HCEC 1CT (cell line): ENCODE measurements around the gene PHACTR2.
"Not testable (repeated sequence)": the region's sequence is repeated elsewhere in the genome, so short reads cannot be mapped to it uniquely, and the experiment has no call there.

ENCODE experiments used
- DNase-seq: peaks from one replicate; pipeline ENCODE4 v3.0.0-alpha.2; 2017

The PHACTR2 gene

DNA sequence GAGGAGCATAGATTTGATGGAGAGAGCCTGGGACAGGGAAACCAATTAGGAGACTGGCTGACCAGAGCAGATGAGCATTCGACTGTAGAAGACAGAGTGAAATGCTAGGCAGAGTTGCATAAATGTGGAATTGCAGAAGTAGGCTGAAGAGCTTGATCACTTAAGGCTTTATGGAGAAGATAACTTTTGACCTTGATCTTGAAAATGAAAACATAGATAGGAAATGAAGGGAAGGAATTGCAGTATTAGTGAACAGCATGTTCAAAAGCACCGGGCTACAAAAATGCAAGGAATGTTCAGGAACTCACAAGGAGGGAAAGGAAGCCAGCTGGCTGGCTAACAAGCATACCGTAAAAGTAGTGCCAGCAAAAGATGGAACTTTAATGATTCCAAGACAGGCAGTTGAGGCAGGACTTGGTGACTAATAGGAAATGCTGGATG is 144.8 kb downstream of the PHACTR2 start:
- DNase-seq = peak; percentile 6

- DNase-seq = no peak
Measured at GRCh38 chr6:143823548-143823947, 145.8 kb downstream of the PHACTR2 start.

DNA sequence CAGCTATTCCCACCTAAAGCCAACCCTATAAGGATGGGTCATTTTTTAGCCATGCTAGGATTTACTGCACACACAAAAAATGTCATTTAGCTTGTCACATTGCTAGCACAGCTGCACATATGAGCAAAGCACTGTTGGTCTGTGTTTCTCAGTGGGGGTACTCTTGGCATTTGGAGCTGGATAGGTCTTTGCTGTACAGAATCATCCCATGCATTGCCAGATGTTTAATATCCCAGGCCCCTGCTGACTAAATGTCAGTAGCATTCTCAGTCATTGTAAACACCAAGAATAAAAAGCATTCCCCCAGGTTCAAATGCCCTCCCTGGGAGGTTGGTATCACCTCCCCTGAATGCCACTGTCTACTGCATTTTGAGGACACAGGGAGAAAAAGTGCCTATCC is 150.8 kb downstream of the PHACTR2 start:
- no peak for DNase-seq

DNA sequence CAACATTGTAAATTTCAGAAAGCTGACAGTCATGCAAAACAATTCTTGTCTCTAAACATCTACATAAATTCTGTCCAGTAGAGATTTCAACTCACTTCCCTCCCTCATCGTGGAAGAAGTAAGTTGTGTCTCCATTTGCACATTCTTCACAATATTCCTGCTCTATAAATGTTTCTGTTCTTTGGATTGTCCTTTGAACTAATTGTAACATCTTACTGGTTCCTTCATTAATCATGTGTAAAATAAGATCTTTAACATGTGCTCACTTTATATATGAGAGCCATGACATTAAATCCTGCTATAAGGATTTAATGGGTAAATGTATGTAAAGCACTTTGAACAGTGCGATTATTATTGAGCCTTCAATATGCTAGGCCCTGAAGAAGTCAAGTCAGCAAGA is 158.4 kb downstream of the PHACTR2 start:
- no peak for DNase-seq

DNA sequence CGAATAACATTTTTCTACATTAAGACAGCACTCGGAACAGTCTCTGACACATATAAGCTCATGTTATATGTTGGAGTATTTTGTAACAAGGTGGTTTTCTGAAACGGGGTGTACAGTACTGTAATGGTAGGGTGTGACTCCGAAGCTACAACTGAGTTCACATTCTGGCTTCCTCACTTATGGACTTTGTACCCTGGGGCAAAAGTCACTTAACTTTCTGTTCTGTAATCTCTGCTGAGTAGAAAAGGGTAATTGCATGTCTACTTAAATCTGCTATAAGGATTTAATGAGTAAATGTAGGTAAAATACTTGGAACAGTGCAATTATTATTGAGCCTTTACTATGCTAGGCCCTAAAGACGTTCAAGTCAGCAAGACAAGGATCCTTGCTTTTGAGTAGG is 160.6 kb downstream of the PHACTR2 start:
- DNase-seq = no peak

- DNase-seq = no peak
Measured at GRCh38 chr6:143839196-143839595, 161.4 kb downstream of the PHACTR2 start.

- DNase-seq = no peak
Measured at GRCh38 chr6:143840595-143841265, 163.0 kb downstream of the PHACTR2 start.

DNA sequence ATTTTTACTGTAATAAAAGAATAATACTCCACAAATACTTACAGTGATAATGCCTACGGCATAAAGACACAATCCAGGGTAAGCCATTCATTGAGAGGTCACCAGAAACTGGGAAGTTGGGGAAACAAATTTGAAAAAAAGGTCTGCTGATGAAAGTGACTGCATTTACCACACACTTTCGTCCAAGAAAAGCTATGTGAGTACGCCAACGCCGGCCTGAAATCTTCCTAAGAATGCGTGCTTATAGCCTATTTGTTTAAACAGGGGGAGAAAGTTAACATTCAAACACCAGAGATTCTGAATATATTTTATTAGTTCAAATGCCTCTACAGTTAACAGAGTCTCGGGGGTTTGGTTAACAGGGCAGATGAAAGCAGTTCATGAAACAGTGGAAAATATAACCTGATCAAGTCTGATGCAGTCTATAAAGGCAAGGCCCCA is 164.7 kb downstream of the PHACTR2 start:
- DNase-seq = peak; percentile 11

- DNase-seq = peak; percentile 95
Measured at GRCh38 chr6:143842902-143843676, 165.3 kb downstream of the PHACTR2 start, which contains the start of gene LTV1. Gene LTV1, plus strand, starts transcription at chr6:143843338. Its CDS starts 140 bp downstream, at chr6:143843478.

GRCh38 chr6:143843677-143843999 is 165.9 kb downstream of the PHACTR2 start:
- no peak for DNase-seq

DNA sequence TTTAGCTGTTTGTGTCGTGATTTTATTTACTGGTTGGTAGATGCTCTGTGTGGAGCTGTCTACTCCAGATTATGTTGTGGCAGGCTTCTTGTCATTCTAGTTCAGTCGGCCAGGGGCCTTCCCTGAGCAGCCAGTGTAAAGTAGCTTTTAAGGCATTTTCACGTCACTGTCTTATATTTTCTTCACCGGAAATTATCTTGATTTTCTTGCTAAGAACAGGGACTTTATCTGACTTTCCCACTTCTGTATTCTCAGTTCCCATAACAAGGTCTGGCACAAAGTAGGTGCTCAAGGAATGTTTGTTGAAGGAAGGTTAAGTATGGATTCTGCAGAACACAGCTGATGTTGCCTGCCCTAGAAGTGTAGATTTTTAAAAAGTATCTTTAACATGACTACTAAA is 166.2 kb downstream of the PHACTR2 start:
- DNase-seq = no peak

DNA sequence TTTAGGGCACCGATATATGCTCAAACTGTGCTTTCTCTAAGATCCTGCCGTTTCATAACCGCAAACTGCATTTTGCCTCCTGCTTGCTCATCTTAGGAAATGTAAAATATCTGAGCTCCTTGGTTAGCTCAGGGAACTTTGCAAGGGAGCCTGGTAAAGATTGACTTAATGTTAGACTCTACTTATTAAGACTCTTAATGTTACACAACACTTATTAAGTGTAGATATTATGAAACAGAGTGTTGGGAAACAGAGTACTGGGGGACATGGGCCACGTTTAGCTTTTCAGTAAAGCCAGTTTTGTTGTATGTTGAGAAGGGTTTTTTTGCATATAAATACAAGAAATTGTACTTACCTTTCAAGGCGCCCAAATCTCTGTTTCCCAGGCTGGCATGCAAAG is 167.3 kb downstream of the PHACTR2 start:
- DNase-seq = no peak

GRCh38 chr6:143851706-143852105 is 173.9 kb downstream of the PHACTR2 start:
- not testable (repeated sequence) for DNase-seq

DNA sequence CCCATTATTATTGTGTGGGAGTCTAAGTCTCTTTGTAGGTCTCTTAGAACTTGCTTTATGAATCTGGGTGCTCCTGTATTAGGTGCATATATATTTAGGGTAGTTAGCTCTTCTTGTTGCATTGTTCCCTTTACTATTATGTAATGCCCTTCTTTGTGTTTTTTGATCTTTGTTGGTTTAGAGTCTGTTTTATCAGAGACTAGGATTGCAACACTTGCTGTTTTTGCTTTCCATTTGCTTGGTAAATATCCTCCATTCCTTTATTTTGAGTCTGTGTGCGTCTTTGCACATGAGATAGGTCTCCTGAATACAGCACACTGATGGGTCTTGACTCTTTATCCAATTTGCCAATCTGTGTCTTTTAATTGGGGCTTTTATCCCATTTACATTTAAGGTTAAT is 177.3 kb downstream of the PHACTR2 start:
- not testable (repeated sequence) for DNase-seq

DNA sequence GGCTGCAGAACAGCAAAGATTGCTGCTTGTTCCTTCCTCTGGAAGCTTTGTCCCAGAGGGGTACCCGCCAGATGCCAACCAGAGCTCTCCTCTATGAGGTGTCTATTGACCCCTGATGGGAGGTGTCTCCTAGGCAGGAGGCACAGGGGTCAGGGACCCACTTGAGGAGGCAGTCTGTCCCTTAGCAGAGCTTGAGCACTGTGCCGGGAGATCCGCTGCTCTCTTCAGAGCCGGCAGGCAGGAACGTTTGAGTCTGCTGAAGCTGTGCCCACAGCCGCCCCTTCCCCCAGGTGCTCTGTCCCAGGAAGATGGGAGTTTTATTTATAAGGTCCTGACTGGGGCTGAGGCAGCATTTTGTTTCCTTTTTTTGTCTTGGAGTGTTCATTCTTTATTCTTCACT is 179.0 kb downstream of the PHACTR2 start:
- DNase-seq = not testable (repeated sequence)

- DNase-seq = no peak
Measured at GRCh38 chr6:143857651-143858050, 179.9 kb downstream of the PHACTR2 start.

GRCh38 chr6:143859891-143860660 is 182.3 kb downstream of the PHACTR2 start:
- no peak for DNase-seq

GRCh38 chr6:143863771-143864170 is 186.0 kb downstream of the PHACTR2 start:
- DNase-seq = no peak

GRCh38 chr6:143864234-143864633 is 186.5 kb downstream of the PHACTR2 start, which contains the start of gene ZC2HC1B:
Gene ZC2HC1B, plus strand, starts transcription at chr6:143864474. Its CDS starts 66 bp downstream, at chr6:143864540.
- no peak for DNase-seq

DNA sequence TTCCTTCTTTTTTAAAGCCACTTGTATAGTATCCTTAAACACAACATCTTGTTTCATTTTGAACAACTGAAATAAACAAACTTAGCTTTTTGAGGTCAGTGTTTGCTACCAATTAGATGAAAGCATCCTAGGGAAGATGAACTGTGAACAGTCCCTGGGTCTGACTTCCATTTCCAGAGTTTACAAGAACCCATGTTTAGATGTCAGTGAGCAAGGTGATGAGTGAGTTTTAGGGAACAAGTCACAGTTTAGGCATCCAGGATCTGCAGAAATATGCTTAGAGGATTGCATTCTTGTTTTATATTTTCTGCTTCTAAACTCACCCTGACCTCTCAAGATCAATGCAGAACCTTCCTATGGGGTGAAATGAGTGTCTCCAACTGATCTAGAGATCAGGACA is 189.5 kb downstream of the PHACTR2 start:
- DNase-seq = no peak

DNA sequence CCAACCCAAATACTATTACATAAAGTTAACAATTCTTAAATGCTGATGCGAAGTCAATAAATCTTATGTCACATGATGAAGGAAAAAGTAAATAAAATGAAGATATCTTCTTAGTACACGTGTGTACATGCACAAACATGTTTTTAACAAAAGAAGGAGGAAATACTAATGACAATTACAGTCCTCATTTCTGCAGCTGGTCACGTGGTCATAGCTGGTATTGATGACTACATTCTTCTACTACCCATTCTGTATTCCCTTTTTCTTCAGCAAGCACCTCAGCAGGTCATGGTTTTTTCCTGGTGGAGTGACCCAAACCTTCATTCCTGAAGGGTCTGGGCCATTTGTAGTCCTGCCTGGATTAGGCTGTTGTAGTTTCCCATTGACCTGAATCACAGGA is 191.0 kb downstream of the PHACTR2 start:
- DNase-seq = not testable (repeated sequence)

DNA sequence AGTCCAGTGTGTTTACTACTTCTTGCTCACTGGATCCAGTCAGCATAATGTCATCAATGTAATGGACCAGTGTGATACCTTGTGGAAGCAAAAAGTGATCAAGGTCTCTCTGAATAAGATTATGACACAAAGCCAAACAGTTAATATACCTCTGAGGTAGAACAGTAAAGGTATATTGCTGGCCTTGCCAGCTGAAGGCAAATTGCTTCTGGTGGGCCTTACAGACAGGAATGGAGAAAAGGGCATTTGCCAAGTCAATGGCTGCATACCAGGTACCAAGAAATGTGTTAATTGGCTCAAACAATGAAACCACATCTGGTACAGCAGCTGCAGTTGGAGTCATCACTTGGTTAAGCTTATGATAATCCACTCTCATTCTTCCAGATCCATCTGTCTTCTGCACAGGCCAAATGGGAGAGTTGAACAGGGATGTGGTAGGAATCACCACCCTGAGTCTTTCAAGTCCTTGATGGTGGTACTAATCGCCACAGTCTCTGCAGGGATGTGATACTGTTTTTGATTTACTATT is 193.5 kb downstream of the PHACTR2 start:
- DNase-seq = not testable (repeated sequence)

DNA sequence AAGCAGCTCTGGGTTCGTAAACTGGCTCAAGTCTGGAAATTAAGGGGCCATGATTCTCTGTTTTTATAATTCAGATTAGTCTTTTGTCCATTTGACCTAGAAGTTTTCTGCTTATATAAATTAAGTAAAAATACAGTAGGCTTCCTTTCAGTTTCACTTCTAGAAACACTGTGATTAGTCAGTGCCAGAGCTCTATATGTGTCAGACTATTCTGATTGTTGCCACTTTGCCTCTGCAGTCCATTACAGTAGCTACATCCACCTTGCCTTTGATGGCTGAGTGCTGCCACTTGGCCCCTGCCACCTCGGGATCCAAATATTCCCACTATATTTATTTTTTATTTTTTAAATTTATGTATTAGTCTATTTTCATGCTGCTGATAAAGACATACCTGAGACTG is 194.4 kb downstream of the PHACTR2 start:
- DNase-seq = no peak
